Fibroblast of gingiva (primary cell): ENCODE measurements around the gene LRIT1.
A peak's percentile ranks its signal among the peaks of the same experiment; 100 is the strongest.
"Not testable (repeated sequence)": the region's sequence is repeated elsewhere in the genome, so short reads cannot be mapped to it uniquely, and the experiment has no call there.

Experiments used
- DNase-seq: peaks from one replicate; pipeline ENCODE4 v3.0.0-alpha.2; 2011; ENCODE audit warnings: low read depth

The LRIT1 gene

DNA sequence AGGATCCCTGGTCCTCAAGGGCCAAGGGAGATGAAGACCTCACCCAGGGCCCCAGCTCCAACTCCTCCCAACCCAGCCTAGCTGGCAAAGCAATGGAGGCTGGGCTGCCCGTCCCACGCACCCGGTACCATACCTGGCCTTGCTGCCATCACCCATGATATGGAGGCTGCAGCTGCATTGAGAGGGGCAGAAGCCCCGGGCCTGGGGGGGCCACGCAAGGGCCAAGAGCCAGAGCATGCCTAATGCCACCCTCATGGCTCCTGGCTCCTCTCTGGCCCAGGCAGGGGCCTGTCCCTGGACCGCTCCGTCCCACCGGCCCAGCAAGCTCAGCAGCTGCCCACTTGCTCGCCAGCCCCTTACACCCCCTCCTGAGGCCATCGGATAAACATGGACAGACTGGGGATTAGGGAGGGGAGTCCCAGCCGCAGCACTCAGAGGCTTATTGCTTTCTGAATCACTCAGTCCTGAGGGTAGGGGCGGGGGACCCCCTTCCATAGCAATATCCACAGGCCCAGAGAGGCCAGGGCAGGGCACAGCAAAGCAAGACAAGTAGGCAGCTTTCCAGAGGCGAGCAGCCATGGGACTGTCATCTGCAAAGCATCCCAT is at the start of gene LRIT1:
LRIT1 (minus strand) TSS at position 362 of the 606 bp plus-strand sequence; CDS start at position 255, 107 bp downstream.
- DNase-seq, result no peak

DNA sequence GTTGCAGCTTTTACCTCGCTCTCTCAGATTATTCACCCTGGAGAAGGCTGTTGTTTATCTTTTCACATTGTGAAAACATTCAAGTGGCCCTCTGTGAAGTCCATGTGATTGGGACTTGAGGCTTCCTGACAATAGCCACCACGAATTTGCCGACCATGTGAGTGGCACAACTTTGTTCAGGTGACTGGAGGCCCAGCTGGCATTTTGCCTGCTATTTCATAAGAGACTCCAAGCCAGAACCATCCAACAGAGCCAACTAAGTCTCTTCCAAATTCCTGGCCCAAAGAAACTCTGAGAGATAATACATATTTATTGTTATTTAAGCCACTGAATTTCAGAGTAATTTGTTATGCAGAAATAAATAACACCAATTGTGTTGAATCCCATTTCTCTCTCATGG is 48.9 kb upstream of the LRIT1 start:
- DNase-seq, result no peak

DNA sequence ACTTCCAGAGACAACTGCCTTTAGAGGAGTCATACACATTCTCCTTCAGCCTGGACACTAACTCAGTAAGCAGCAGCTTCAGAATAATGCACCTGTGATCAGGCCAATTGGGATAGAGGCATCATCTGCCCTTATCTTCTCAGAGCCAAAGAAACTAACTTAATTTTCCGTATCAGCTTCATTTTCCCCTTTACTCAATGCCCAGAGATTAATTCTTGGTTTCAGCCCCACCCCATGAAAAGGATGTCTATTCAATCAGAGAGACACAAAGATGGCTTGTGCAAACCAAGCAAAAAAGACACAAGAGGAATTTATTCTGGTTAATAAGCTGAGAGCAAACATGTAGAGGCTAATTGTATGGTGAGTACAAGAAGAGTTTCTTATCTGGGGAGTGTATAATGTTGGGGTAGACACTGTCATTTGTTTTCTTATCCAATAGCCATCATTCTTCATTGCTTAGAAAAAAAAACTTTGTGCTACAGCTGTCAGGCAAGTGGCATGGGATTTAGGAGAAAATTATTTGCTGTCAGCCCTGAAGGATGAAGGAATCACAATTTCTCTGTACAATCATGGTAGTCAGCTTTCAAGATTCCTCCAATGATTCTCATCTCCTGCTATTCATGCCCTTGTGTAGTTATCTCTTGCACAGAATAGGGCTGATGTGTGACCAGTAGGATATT is 48.3 kb upstream of the LRIT1 start:
- DNase-seq, result no peak

DNA sequence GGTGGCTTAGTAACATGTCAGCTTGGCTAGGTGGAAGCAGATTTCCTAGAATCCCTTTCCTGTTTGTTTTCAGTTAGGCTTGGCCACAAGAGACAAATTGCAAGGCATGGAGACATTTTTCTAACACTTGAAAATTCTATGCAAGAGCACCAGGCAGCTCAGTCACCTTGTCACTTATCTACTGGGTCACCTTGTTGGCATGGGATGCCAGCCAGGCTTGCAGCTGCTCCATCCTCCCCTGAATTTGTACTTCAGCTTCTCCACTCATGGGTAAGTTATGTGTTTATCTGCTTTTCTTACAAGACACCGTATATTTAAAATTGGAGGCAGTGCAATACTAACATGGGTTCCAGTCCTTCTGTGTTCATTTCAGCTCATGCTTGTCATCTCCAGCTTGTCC is 46.8 kb upstream of the LRIT1 start:
- no peak for DNase-seq

- no peak for DNase-seq
These were observed 45.3 kb upstream of the LRIT1 start for GRCh38 chr10:84286695-84287094.

DNA sequence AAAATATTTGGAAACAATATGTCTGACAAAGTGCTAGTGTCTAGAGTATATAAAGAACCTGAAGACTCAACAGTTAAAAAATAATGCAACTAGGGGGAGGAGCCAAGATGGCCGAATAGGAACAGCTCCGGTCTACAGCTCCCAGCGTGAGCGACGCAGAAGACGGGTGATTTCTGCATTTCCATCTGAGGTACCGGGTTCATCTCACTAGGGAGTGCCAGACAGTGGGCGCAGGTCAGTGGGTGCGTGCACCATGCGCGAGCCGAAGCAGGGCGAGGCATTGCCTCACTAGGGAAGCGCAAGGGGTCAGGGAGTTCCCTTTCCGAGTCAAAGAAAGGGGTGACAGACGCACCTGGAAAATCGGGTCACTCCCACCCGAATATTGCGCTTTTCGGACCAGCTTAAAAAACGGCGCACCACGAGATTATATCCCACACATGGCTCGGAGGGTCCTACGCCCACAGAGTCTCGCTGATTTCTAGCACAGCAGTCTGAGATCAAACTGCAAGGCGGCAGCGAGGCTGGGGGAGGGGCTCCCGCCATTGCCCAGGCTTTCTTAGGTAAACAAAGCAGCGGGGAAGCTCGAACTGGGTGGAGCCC is 38.6 kb upstream of the LRIT1 start:
- not testable (repeated sequence) for DNase-seq

GRCh38 chr10:84270708-84271107 is 29.4 kb upstream of the LRIT1 start:
- no peak for DNase-seq

DNA sequence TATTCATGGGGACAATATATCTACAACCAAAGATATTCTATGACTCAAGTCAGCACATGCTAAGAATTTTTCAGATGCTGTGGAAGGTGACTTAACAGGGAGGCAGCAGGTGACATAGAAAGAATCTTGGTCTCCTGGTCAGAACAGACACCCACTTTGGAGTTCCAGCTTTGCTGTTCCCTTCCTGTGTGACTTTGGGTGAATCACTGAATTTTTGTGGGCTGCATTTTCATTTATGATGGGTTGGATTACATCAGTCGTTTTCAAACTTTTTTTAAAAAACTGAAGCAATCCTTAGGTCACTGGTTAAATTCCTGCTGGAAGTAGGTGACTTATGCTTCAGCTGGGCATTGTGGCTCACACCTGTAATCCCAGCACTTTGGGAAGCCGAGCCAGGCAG is 28.4 kb upstream of the LRIT1 start:
- DNase-seq, result peak; percentile 56

- DNase-seq, result no peak
These were observed 27.8 kb upstream of the LRIT1 start for GRCh38 chr10:84269162-84269561.

GRCh38 chr10:84267503-84268126 is 26.3 kb upstream of the LRIT1 start:
- peak; percentile 22 for DNase-seq

GRCh38 chr10:84265418-84265817 is 24.1 kb upstream of the LRIT1 start:
- no peak for DNase-seq

DNA sequence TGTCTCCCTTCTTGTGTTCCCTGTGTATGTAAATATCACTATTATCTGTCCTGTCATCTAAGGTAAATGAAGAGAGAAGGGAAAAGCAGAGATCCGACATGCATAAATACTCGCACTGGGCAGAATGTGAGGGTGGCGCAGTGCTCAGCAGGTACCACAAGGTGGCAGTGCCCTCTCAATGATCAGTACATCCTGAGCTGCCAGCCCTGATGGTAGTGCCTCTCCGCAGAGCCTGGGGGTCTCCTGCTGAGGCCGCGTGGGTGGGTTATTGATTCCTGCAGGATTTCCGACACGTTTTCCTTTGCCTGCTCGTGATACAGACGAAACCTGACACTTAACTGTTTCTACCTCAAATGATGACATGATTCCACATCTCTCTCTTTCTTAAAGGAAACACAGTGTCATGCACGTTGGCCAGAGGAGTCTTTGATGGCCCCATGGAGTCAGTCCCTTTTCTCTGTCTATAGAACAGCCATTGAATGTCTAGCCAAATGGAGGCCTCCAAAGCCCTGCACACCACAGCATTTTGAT is 23.3 kb upstream of the LRIT1 start:
- DNase-seq, result peak; percentile 48

DNA sequence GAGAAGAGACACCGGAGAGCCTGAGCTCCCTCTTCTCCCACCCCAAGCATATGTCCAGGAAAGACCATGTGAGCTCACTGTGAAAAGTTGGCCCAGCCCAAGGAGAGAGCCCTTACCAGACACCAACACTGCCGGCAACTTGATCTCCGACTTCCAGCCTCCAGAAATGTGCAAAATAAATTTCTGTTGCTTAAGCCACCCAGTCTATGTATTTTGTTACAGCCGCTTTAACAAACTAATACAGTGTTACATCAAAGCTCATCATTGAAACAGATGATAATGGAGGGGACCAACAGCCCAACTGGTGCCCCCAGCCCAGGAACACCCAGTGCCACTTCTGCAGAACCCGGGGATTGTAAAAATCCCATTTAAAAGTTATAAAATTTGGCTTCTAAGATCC is 22.4 kb upstream of the LRIT1 start:
- no peak for DNase-seq

DNA sequence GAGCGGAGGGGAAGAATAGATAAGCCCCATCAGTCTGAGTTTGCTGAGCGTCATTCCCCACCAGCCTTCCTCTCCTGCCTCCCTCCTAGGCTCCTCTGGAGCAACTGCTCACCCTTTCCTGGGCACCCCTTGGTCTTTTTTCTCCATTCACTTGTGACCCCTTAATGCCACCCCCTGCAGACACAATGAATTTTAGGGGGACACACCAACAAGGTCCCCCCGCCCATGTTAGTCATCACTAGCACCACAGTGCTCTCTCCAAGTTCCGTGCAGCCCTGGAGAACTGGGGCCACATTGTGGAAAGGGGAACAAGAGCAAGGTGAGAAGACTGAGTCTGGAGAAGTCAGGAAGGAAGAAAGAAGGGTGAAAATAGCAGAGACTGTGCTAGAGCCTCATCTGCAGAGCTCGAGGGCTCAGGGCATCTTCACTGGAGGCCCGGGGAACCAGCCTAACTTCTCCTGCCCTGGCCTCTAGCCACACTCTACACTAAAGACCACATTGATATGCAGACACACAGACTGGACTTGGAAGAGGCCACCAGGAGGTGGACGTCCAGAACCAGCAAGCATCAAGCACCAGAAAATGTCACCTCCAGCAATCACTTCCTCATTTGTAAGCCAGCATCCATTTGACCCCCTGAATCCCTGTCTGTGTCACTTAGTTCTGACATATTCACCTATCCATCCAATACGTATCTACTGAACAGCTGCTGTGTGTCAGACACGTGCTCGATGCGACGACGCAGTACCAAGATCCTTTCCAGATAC is 21.0 kb upstream of the LRIT1 start:
- no peak for DNase-seq

- no peak for DNase-seq
These were observed 20.0 kb upstream of the LRIT1 start for GRCh38 chr10:84261236-84261915.

GRCh38 chr10:84258034-84258695 is 16.8 kb upstream of the LRIT1 start:
- no peak for DNase-seq

GRCh38 chr10:84257343-84258020 is 16.1 kb upstream of the LRIT1 start:
- DNase-seq, result no peak

DNA sequence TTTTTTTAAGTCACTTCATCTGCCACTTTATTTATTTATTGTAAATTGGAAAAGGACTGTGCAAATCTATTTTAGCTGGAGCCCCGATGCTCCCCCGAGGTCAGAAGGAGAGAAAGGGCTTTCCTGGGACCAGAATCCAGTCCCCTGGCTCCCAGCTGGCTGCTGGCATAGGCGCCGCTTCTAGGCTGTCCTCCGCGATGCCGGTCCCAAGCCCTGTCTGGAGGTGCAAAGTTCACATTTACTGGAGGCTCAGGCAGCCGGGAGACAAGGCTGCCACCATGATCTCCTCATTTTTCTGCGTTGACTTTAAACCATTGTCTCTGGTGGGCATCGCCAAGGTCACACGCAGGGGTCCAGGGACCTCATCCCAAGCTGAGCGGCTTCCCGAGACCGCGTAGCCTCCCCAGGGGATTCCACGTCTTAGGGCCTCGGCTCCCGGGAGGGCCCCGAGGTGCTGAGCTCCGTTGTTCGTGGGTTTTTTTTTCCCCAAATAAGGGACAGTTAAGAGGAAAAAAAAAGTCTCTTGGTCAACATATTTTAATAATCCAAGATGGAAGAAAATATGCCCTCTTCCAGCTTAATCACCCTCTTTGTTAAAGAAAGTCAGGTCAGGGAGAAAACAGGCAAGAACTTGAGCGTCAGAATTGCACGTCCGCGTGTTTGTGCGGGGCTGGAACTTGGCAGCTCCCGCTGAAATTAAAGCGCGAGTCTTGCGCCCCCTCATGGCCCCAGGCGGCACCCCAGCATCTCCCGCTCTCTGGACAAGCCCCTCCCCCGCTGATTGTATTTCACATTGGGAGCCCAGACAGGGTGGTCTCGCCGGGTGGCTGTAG is 15.4 kb upstream of the LRIT1 start:
- peak; percentile 16 for DNase-seq
